ENCODE results near the gene BAZ2B.

- TF ChIP-seq CTCF (IDR thresholded peaks at IDR 0.05) (no peak), POLR2AphosphoS5 (IDR thresholded peaks at IDR 0.05) (no peak), POLR2A (IDR thresholded peaks at IDR 0.05) (no peak)
Observed at GRCh38 chr2:159558479-159558878, 57.9 kb downstream of the BAZ2B start.
